Smooth muscle cell (in vitro differentiated cells): Measurements from ENCODE around the gene MRPS12. TPM values are rescaled to one million over a fixed set of nuclear protein-coding genes. Genes with fewer than 3 reads are reported as not detected.

Experiments
- DNase-seq: peaks from one replicate; lab custom pipeline; 2025; ENCODE audit not compliant: unreplicated experiment; lab: John Stamatoyannopoulos, UW
- H2AFZ ChIP-seq: fragments of 200-600 bp; sonication (generic); 2 replicates; pipeline ENCODE4 v1.6.0; 2016; ENCODE audit warnings: antibody characterized with exemption, low read depth, mild to moderate bottlenecking
- H3F3A ChIP-seq: fragments of 200-600 bp; sonication (generic); 2 replicates; pipeline ENCODE4 v1.6.0; 2017; ENCODE audit warnings: antibody characterized with exemption, low read depth
- H3K27ac ChIP-seq: fragments of 200-600 bp; sonication (generic); 2 replicates; pipeline ENCODE4 v1.5.1; 2016; ENCODE audit warnings: low read depth, mild to moderate bottlenecking
- H3K27me3 ChIP-seq: fragments of 200-600 bp; sonication (generic); 2 replicates; pipeline ENCODE4 v1.6.1; 2016; ENCODE audit warnings: low read depth, mild to moderate bottlenecking
- H3K36me3 ChIP-seq: fragments of 200-600 bp; sonication (generic); 2 replicates; pipeline ENCODE4 v1.5.1; 2016; ENCODE audit warnings: low read depth
- H3K4me1 ChIP-seq: fragments of 200-600 bp; sonication (generic); 2 replicates; pipeline ENCODE4 v1.5.1; 2016; ENCODE audit warnings: low read depth
- H3K4me2 ChIP-seq: fragments of 200-600 bp; sonication (generic); 2 replicates; pipeline ENCODE4 v1.6.0; 2016; ENCODE audit warnings: mild to moderate bottlenecking
- H3K4me3 ChIP-seq: fragments of 200-600 bp; sonication (generic); 2 replicates; pipeline ENCODE4 v1.5.1; 2016; ENCODE audit warnings: mild to moderate bottlenecking
- H3K79me2 ChIP-seq: fragments of 200-600 bp; sonication (generic); 2 replicates; pipeline ENCODE4 v1.6.0; 2016; ENCODE audit warnings: low read depth, mild to moderate bottlenecking
- H3K9ac ChIP-seq: fragments of 200-600 bp; sonication (generic); 2 replicates; pipeline ENCODE4 v1.6.0; 2016; ENCODE audit warnings: low read depth
- H3K9me3 ChIP-seq: fragments of 200-600 bp; sonication (generic); replicated peaks from 2 replicates; pipeline ENCODE4 v1.5.1; 2016; ENCODE audit warnings: low read depth
- H4K20me1 ChIP-seq: fragments of 200-600 bp; sonication (generic); 2 replicates; pipeline ENCODE4 v1.6.0; 2016; ENCODE audit warnings: low read depth
- CTCF ChIP-seq: fragments of 200-600 bp; sonication (generic); IDR thresholded peaks from 2 replicates; pipeline ENCODE4 v1.5.1; 2017; ENCODE audit warnings: borderline replicate concordance, mild to moderate bottlenecking, antibody characterized with exemption; ENCODE audit not compliant: insufficient read depth, poor library complexity, severe bottlenecking
- WGBS: methylation state at CpG from one replicate; pipeline ENCODE4 v1.1.7; 2016; ENCODE audit warnings: low lambda C conversion rate; 5-methylcytosine and 5-hydroxymethylcytosine counted together
- polyA plus RNA-seq: library from polyadenylated mRNA; unstranded; fragments of >200 nt; fragmentation: Nextera tagmentation; extraction: Ambion mirVana; gene quantifications from 2 replicates; pipeline ENCODE4 v1.2.1, GENCODE V29; 2016
- total RNA-seq: library from RNA; depleted of rRNA; stranded (reverse); fragments of >200 nt; gene quantifications from 2 replicates; pipeline ENCODE4 v1.2.3, GENCODE V29; 2014

MRPS12 gene
- total and polyA plus RNA-seq, 2 experiments from 2014 or later = 25.7 to 55.2 TPM

- H3K79me2 ChIP-seq = peaks cover 17% of the 10 kb centered on the region
- no peak overlapping the region for H3K9ac ChIP-seq
- H3K4me1 ChIP-seq = peaks cover 16% of the 10 kb centered on the region
- H3K4me3 ChIP-seq = no peak overlapping the region
- no peaks in the 10 kb centered on the region for H3K9me3 ChIP-seq
- H3F3A ChIP-seq = no peaks in the 10 kb centered on the region
- no peak for TF ChIP-seq CTCF
- no peaks in the 10 kb centered on the region for H3K36me3 ChIP-seq
- no peak for DNase-seq
- H2AFZ ChIP-seq = no peak overlapping the region
- H4K20me1 ChIP-seq = no peaks in the 10 kb centered on the region
- WGBS = 100% methylated on average over 1 of the region's 1 CpG
- no peak overlapping the region for H3K4me2 ChIP-seq
- H3K27me3 ChIP-seq = no peaks in the 10 kb centered on the region
- no peak overlapping the region for H3K27ac ChIP-seq
Measured at GRCh38 chr19:38901683-38902082, 29.1 kb upstream of the MRPS12 start.

GRCh38 chr19:38904581-38905539, 25.9 kb upstream of the MRPS12 start:
- Histone ChIP-seq H3K4me2 (no peak overlapping the region), H3K79me2 (peaks cover 17% of the 10 kb centered on the region), H3K27me3 (no peaks in the 10 kb centered on the region), H2AFZ (no peak overlapping the region), H3K36me3 (no peaks in the 10 kb centered on the region), H3K9ac (no peak overlapping the region), H3F3A (no peaks in the 10 kb centered on the region), H3K4me3 (no peak overlapping the region), H3K27ac (no peak overlapping the region), H3K9me3 (no peaks in the 10 kb centered on the region), H4K20me1 (no peaks in the 10 kb centered on the region), H3K4me1 (peaks cover 10% of the 10 kb centered on the region)
- no peak for DNase-seq
- 97% methylated on average over 34 of the region's 35 CpGs for WGBS
- TF ChIP-seq CTCF = no peak

GRCh38 chr19:38905620-38906019, 25.1 kb upstream of the MRPS12 start:
- Histone ChIP-seq H4K20me1 (no peaks in the 10 kb centered on the region), H3K4me2 (no peak overlapping the region), H3F3A (no peaks in the 10 kb centered on the region), H3K4me3 (no peak overlapping the region), H3K9ac (no peak overlapping the region), H3K79me2 (peaks cover 13% of the 10 kb centered on the region), H2AFZ (no peak overlapping the region), H3K27ac (no peak overlapping the region), H3K4me1 (peaks cover 5% of the 10 kb centered on the region), H3K9me3 (no peaks in the 10 kb centered on the region), H3K36me3 (no peaks in the 10 kb centered on the region), H3K27me3 (no peaks in the 10 kb centered on the region)
- TF ChIP-seq CTCF = no peak
- 98% methylated on average over 4 of the region's 4 CpGs for WGBS
- DNase-seq = no peak
